Activated naive CD8-positive, alpha-beta T cell treated with anti-CD3 and anti-CD28 coated beads, Interleukin-2, amount 50 U/mL, for 24 hours (primary cell): ENCODE data around the gene LRRC4C.
A peak's percentile ranks its signal among the peaks of the same experiment; 100 is the strongest.

Source experiments
- ATAC-seq: fragments of 150-1000 bp; cut with Tn5 transposase; one replicate; pipeline ENCODE4 v1.10.0; 2021
- DNase-seq: peaks from one replicate; pipeline ENCODE4 v3.0.0; 2021
- H3K27ac Mint-ChIP-seq: one replicate; pipeline ENCODE4 v1.8.0; 2021; ENCODE audit warnings: mild to moderate bottlenecking, mixed read lengths
- H3K27me3 Mint-ChIP-seq: one replicate; pipeline ENCODE4 v1.8.0; 2021; ENCODE audit warnings: mixed read lengths
- H3K36me3 Mint-ChIP-seq: one replicate; pipeline ENCODE4 v1.8.0; 2021; ENCODE audit warnings: low read depth, mixed read lengths
- H3K4me1 Mint-ChIP-seq: one replicate; pipeline ENCODE4 v1.8.0; 2021; ENCODE audit warnings: mixed read lengths
- H3K4me3 Mint-ChIP-seq: one replicate; pipeline ENCODE4 v1.8.0; 2021; ENCODE audit warnings: mild to moderate bottlenecking, moderate library complexity, mixed read lengths
- H3K9me3 Mint-ChIP-seq: one replicate; pipeline ENCODE4 v1.8.0; 2021; ENCODE audit warnings: mixed read lengths

Gene LRRC4C

DNA sequence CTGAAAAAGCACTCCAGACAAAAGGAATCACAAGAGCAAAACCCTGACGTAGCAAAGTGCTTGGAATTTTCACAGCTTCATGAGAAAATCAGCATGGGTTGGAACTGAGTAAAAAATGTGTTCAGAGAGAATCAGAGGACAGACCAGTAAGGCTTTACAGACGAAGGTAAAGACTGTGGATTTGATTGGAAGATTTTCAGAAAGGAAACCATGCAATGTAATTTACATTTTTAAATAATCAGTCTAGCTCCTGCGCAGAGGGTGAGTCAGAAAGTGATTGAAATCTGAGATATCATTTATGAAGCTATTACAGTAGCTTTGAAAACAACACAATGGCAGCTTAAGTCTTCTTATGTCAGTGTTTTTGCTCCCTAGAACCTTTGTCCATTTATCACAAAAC is 1122.3 kb downstream of the LRRC4C start:
- Mint-ChIP-seq H3K27ac (no peak overlapping the region), H3K36me3 (no peaks in the 10 kb centered on the region), H3K4me3 (no peak overlapping the region), H3K4me1 (no peaks in the 10 kb centered on the region), H3K27me3 (no peaks in the 10 kb centered on the region), H3K9me3 (peaks cover 26% of the 10 kb centered on the region)
- no peak for DNase-seq
- ATAC-seq: no peak

GRCh38 chr11:40328890-40329614 is 1130.4 kb downstream of the LRRC4C start:
- peaks cover 12% of the 10 kb centered on the region for H3K9me3 Mint-ChIP-seq
- no peak for ATAC-seq
- no peaks in the 10 kb centered on the region for H3K4me1 Mint-ChIP-seq
- no peaks in the 10 kb centered on the region for H3K27me3 Mint-ChIP-seq
- H3K4me3 Mint-ChIP-seq: no peak overlapping the region
- H3K36me3 Mint-ChIP-seq: no peaks in the 10 kb centered on the region
- H3K27ac Mint-ChIP-seq: no peak overlapping the region
- DNase-seq: no peak

- ATAC-seq: no peak
- H3K9me3 Mint-ChIP-seq: no peaks in the 10 kb centered on the region
Observed at GRCh38 chr11:40323241-40323640, 1136.2 kb downstream of the LRRC4C start.

DNA sequence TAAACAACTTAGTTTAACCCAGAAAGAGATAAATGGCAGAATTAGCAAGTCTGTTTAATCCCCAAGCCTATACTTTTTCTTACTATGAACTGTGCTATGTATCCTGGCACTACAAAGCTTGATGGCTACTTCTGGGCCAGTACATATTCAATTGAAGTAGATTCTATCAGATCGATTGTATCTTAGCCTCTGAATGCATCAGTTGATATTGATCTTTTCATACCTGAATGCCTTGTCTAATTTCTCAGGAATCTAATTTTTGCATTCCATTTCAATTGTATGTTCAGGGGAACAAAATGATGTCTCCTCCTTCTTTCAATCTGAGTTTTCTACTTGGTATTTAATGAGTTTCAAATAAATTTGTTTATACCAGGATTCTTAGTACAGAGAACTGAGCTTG is 1137.9 kb downstream of the LRRC4C start:
- Mint-ChIP-seq H3K27ac (no peak overlapping the region), H3K4me3 (no peak overlapping the region), H3K9me3 (peaks cover 4% of the 10 kb centered on the region), H3K36me3 (no peaks in the 10 kb centered on the region), H3K4me1 (no peaks in the 10 kb centered on the region), H3K27me3 (no peaks in the 10 kb centered on the region)
- DNase-seq (no peak), ATAC-seq (no peak)

More at GRCh38 chr11:40323241-40323640, 1136.2 kb downstream of the LRRC4C start:
- Mint-ChIP-seq H3K36me3 (no peaks in the 10 kb centered on the region), H3K4me1 (no peaks in the 10 kb centered on the region), H3K27ac (no peak overlapping the region), H3K27me3 (no peaks in the 10 kb centered on the region), H3K4me3 (no peak overlapping the region)
- no peak for DNase-seq

DNA sequence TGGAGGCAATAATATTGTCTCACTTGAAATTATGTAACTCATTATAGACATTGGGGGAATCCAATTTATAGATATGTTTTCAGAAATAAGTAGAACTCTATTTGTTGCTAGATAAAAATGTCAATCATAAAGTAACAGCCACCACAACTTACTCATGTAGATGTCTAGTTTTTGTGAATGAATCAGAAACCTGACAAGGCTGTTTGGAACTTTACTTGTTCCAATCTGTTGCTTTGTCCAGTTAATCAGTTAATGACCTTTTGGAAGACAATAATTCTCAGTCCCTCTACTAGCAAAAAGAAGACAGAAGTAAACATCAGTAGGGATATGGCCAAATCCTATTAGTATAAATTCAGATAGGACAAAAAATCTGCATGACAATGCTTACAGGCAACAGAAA is 1143.3 kb downstream of the LRRC4C start:
- Mint-ChIP-seq H3K27me3 (no peaks in the 10 kb centered on the region), H3K4me1 (no peaks in the 10 kb centered on the region), H3K27ac (no peak overlapping the region), H3K9me3 (peaks cover 17% of the 10 kb centered on the region), H3K4me3 (no peak overlapping the region), H3K36me3 (no peaks in the 10 kb centered on the region)
- ATAC-seq (no peak), DNase-seq (no peak)

GRCh38 chr11:40315122-40315521 is 1144.3 kb downstream of the LRRC4C start:
- H3K4me1 Mint-ChIP-seq: no peaks in the 10 kb centered on the region
- no peak overlapping the region for H3K4me3 Mint-ChIP-seq
- H3K9me3 Mint-ChIP-seq: peaks cover 21% of the 10 kb centered on the region
- ATAC-seq (no peak), DNase-seq (no peak)
- no peaks in the 10 kb centered on the region for H3K36me3 Mint-ChIP-seq
- no peak overlapping the region for H3K27ac Mint-ChIP-seq
- no peaks in the 10 kb centered on the region for H3K27me3 Mint-ChIP-seq

GRCh38 chr11:40314327-40314726 is 1145.1 kb downstream of the LRRC4C start:
- no peak overlapping the region for H3K27ac Mint-ChIP-seq

GRCh38 chr11:40306938-40307548 is 1152.4 kb downstream of the LRRC4C start:
- no peak overlapping the region for H3K4me3 Mint-ChIP-seq
- no peaks in the 10 kb centered on the region for H3K27me3 Mint-ChIP-seq
- no peaks in the 10 kb centered on the region for H3K36me3 Mint-ChIP-seq
- H3K27ac Mint-ChIP-seq: no peak overlapping the region
- no peak for DNase-seq
- H3K9me3 Mint-ChIP-seq: peaks cover 8% of the 10 kb centered on the region
- ATAC-seq: no peak
- no peaks in the 10 kb centered on the region for H3K4me1 Mint-ChIP-seq

More at GRCh38 chr11:40314327-40314726, 1145.1 kb downstream of the LRRC4C start:
- H3K4me1 Mint-ChIP-seq: no peaks in the 10 kb centered on the region
- no peaks in the 10 kb centered on the region for H3K36me3 Mint-ChIP-seq
- no peak overlapping the region for H3K4me3 Mint-ChIP-seq
- peaks cover 21% of the 10 kb centered on the region for H3K9me3 Mint-ChIP-seq
- DNase-seq: no peak
- ATAC-seq: no peak
- H3K27me3 Mint-ChIP-seq: no peaks in the 10 kb centered on the region

- Mint-ChIP-seq H3K9me3 (no peaks in the 10 kb centered on the region), H3K27me3 (no peaks in the 10 kb centered on the region), H3K27ac (no peak overlapping the region), H3K4me3 (no peak overlapping the region), H3K4me1 (no peaks in the 10 kb centered on the region), H3K36me3 (no peaks in the 10 kb centered on the region)
- no peak for DNase-seq
- ATAC-seq: no peak
Observed at GRCh38 chr11:40302669-40303068, 1156.8 kb downstream of the LRRC4C start.

DNA sequence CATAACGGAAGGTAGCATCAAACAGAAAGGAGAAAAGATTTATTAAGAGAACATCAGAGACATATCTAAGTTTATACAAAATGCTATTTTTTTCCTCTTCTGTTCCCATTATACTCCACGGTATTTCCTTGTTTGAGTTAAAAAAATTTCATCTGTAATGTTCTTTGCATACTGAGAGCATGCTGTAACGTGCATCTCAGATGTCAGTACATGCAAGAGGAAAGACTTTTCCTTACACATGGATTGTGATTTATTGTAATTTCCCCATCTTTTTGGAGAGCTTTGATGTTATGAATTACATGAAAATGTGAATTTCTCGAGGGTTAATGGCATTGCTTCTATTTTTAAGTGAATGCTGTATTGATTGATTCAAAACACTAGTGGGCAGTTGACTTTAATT is 1164.0 kb downstream of the LRRC4C start:
- no peak overlapping the region for H3K27ac Mint-ChIP-seq
- H3K27me3 Mint-ChIP-seq: peaks cover 21% of the 10 kb centered on the region
- no peak for DNase-seq
- H3K9me3 Mint-ChIP-seq: peaks cover 8% of the 10 kb centered on the region
- no peak for ATAC-seq
- no peak overlapping the region for H3K4me3 Mint-ChIP-seq
- H3K36me3 Mint-ChIP-seq: no peaks in the 10 kb centered on the region
- H3K4me1 Mint-ChIP-seq: peaks cover 6% of the 10 kb centered on the region

GRCh38 chr11:40294741-40295140 is 1164.7 kb downstream of the LRRC4C start:
- no peak for DNase-seq
- no peak for ATAC-seq
- no peak overlapping the region for H3K4me3 Mint-ChIP-seq
- H3K27me3 Mint-ChIP-seq: peaks cover 21% of the 10 kb centered on the region
- no peaks in the 10 kb centered on the region for H3K36me3 Mint-ChIP-seq
- H3K9me3 Mint-ChIP-seq: peaks cover 8% of the 10 kb centered on the region
- H3K4me1 Mint-ChIP-seq: peaks cover 6% of the 10 kb centered on the region
- no peak overlapping the region for H3K27ac Mint-ChIP-seq

- H3K9me3 Mint-ChIP-seq: peaks cover 8% of the 10 kb centered on the region
- no peak for ATAC-seq
- H3K27me3 Mint-ChIP-seq: peaks cover 21% of the 10 kb centered on the region
- no peak overlapping the region for H3K4me3 Mint-ChIP-seq
- DNase-seq: no peak
- no peak overlapping the region for H3K27ac Mint-ChIP-seq
- no peaks in the 10 kb centered on the region for H3K36me3 Mint-ChIP-seq
- H3K4me1 Mint-ChIP-seq: peaks cover 6% of the 10 kb centered on the region
Observed at GRCh38 chr11:40294349-40294735, 1165.1 kb downstream of the LRRC4C start.

- peaks cover 6% of the 10 kb centered on the region for H3K4me1 Mint-ChIP-seq
- DNase-seq (peak; percentile 50), ATAC-seq (peak; percentile 61)
- no peaks in the 10 kb centered on the region for H3K36me3 Mint-ChIP-seq
- H3K4me3 Mint-ChIP-seq: peak overlapping the region; percentile 55
- H3K27me3 Mint-ChIP-seq: peaks cover 21% of the 10 kb centered on the region
- peaks cover 8% of the 10 kb centered on the region for H3K9me3 Mint-ChIP-seq
- H3K27ac Mint-ChIP-seq: no peak overlapping the region
Observed at GRCh38 chr11:40293655-40294348, 1165.7 kb downstream of the LRRC4C start.

GRCh38 chr11:40292721-40293508 is 1166.5 kb downstream of the LRRC4C start:
- Mint-ChIP-seq H3K9me3 (peaks cover 8% of the 10 kb centered on the region), H3K36me3 (no peaks in the 10 kb centered on the region), H3K4me1 (peaks cover 6% of the 10 kb centered on the region), H3K4me3 (no peak overlapping the region), H3K27ac (no peak overlapping the region), H3K27me3 (peaks cover 21% of the 10 kb centered on the region)
- ATAC-seq (no peak), DNase-seq (no peak)
